Stimulated activated CD8-positive, alpha-beta memory T cell treated with anti-CD3 and anti-CD28 coated beads, Interleukin-7, amount 100 ng/mL, for 24 hours (primary cell): Measurements from ENCODE around the gene SPECC1.
"Not testable (repeated sequence)": the region's sequence is repeated elsewhere in the genome, so short reads cannot be mapped to it uniquely, and the experiment has no call there.

ENCODE experiments used
- DNase-seq: peaks from one replicate; pipeline ENCODE4 v3.0.0-alpha.2; 2020; ENCODE audit warnings: low read depth

SPECC1 gene

GRCh38 chr17:20128036-20128667, 119.0 kb downstream of the SPECC1 start:
- no peak for DNase-seq

- no peak for DNase-seq
Measured at GRCh38 chr17:20133517-20133916, 124.4 kb downstream of the SPECC1 start.

- no peak for DNase-seq
Measured at GRCh38 chr17:20141198-20141972, 132.2 kb downstream of the SPECC1 start.

GRCh38 chr17:20142268-20142667, 133.1 kb downstream of the SPECC1 start:
- no peak for DNase-seq

- DNase-seq: no peak
Measured at GRCh38 chr17:20143740-20144139, 134.6 kb downstream of the SPECC1 start.

- no peak for DNase-seq
Measured at GRCh38 chr17:20145567-20145966, 136.4 kb downstream of the SPECC1 start.

GRCh38 chr17:20149251-20149650, 140.1 kb downstream of the SPECC1 start:
- DNase-seq: no peak

GRCh38 chr17:20151174-20151573, 142.0 kb downstream of the SPECC1 start:
- DNase-seq: no peak

- DNase-seq: no peak
Measured at GRCh38 chr17:20153231-20153630, 144.1 kb downstream of the SPECC1 start.

- no peak for DNase-seq
Measured at GRCh38 chr17:20154286-20155000, 145.3 kb downstream of the SPECC1 start.

- DNase-seq: peak; percentile 93
Measured at GRCh38 chr17:20155258-20156195, 146.4 kb downstream of the SPECC1 start.

- DNase-seq: no peak
Measured at GRCh38 chr17:20156196-20157000, 147.2 kb downstream of the SPECC1 start.

GRCh38 chr17:20157001-20157310, 147.8 kb downstream of the SPECC1 start:
- no peak for DNase-seq

- DNase-seq: no peak
Measured at GRCh38 chr17:20158580-20158979, 149.4 kb downstream of the SPECC1 start.

GRCh38 chr17:20159406-20160069, 150.4 kb downstream of the SPECC1 start:
- DNase-seq: no peak

GRCh38 chr17:20165516-20165915, 156.4 kb downstream of the SPECC1 start:
- DNase-seq: not testable (repeated sequence)

- DNase-seq: no peak
Measured at GRCh38 chr17:20170085-20170484, 160.9 kb downstream of the SPECC1 start.

- no peak for DNase-seq
Measured at GRCh38 chr17:20171741-20172365, 162.7 kb downstream of the SPECC1 start.

- DNase-seq: no peak
Measured at GRCh38 chr17:20172376-20172775, 163.2 kb downstream of the SPECC1 start.

- DNase-seq: no peak
Measured at GRCh38 chr17:20173091-20173490, 163.9 kb downstream of the SPECC1 start.
